Measurements from ENCODE around the gene STX5. TPM values are rescaled to one million over a fixed set of nuclear protein-coding genes. Genes with fewer than 3 reads are reported as not detected.

STX5 gene
- total and polyA plus RNA-seq, 9 of the 15 experiments (the other 6 are each of a cell fraction or from before 2014, with no cell fraction given): 2.8 to 28.6 (median 23.7) TPM

- TF ChIP-seq SMAD1 (IDR thresholded peaks at IDR 0.05; ENCODE audit: low read depth, low read length, partially characterized antibody): no peak
- peak; percentile 15; the same call in 1 of the 2 replicates for TF ChIP-seq EP300 (IDR thresholded peaks at IDR 0.05; ENCODE audit: low read length)
- TF ChIP-seq YBX1 (IDR thresholded peaks at IDR 0.05): no peak
- TF ChIP-seq, protein P1, sequence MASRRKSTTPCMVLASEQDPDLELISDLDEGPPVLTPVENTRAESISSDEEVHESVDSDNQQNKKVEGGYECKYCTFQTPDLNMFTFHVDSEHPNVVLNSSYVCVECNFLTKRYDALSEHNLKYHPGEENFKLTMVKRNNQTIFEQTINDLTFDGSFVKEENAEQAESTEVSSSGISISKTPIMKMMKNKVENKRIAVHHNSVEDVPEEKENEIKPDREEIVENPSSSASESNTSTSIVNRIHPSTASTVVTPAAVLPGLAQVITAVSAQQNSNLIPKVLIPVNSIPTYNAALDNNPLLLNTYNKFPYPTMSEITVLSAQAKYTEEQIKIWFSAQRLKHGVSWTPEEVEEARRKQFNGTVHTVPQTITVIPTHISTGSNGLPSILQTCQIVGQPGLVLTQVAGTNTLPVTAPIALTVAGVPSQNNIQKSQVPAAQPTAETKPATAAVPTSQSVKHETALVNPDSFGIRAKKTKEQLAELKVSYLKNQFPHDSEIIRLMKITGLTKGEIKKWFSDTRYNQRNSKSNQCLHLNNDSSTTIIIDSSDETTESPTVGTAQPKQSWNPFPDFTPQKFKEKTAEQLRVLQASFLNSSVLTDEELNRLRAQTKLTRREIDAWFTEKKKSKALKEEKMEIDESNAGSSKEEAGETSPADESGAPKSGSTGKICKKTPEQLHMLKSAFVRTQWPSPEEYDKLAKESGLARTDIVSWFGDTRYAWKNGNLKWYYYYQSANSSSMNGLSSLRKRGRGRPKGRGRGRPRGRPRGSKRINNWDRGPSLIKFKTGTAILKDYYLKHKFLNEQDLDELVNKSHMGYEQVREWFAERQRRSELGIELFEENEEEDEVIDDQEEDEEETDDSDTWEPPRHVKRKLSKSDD (conservative IDR thresholded peaks at IDR 0.05; ENCODE audit: low read length): 0 out of 2 replicates have a peak, but pooled peaks have one; percentile 52
- TF ChIP-seq ASH1L (IDR thresholded peaks at IDR 0.05; ENCODE audit: borderline replicate concordance, low read depth, partially characterized antibody): no peak
- no peak for TF ChIP-seq TSC22D4 (tag; IDR thresholded peaks at IDR 0.05)
- no peak for TF ChIP-seq ZSCAN29 (IDR thresholded peaks at IDR 0.05)
- TF ChIP-seq, protein P2, sequence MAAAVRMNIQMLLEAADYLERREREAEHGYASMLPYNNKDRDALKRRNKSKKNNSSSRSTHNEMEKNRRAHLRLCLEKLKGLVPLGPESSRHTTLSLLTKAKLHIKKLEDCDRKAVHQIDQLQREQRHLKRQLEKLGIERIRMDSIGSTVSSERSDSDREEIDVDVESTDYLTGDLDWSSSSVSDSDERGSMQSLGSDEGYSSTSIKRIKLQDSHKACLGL (CRISPR knock-in tag; IDR thresholded peaks at IDR 0.05; ENCODE audit: borderline replicate concordance, poor library complexity, severe bottlenecking): no peak
- TF ChIP-seq, protein P3, sequence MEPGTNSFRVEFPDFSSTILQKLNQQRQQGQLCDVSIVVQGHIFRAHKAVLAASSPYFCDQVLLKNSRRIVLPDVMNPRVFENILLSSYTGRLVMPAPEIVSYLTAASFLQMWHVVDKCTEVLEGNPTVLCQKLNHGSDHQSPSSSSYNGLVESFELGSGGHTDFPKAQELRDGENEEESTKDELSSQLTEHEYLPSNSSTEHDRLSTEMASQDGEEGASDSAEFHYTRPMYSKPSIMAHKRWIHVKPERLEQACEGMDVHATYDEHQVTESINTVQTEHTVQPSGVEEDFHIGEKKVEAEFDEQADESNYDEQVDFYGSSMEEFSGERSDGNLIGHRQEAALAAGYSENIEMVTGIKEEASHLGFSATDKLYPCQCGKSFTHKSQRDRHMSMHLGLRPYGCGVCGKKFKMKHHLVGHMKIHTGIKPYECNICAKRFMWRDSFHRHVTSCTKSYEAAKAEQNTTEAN (CRISPR knock-in tag; IDR thresholded peaks at IDR 0.05): 0 out of 2 replicates have a peak, but pooled peaks have one; percentile 42
- no peak for TF ChIP-seq ZNF644 (tag; IDR thresholded peaks at IDR 0.05; ENCODE audit: low read depth)
- no peak for TF ChIP-seq E2F6 (IDR thresholded peaks at IDR 0.05; ENCODE audit: borderline replicate concordance in 1 of 2, extremely low read depth in 1 of 2, insufficient read depth in 1 of 2, insufficient read length in 1 of 2, low read depth in 1 of 2, low read length in 1 of 2, poor library complexity in 1 of 2, severe bottlenecking in 1 of 2)
- TF ChIP-seq RUNX1 (IDR thresholded peaks at IDR 0.05; ENCODE audit: low read depth): no peak
- TF ChIP-seq PHB2 (IDR thresholded peaks at IDR 0.05; ENCODE audit: low read depth): no peak
- TF ChIP-seq, protein P4, sequence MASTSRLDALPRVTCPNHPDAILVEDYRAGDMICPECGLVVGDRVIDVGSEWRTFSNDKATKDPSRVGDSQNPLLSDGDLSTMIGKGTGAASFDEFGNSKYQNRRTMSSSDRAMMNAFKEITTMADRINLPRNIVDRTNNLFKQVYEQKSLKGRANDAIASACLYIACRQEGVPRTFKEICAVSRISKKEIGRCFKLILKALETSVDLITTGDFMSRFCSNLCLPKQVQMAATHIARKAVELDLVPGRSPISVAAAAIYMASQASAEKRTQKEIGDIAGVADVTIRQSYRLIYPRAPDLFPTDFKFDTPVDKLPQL (IDR thresholded peaks at IDR 0.05; ENCODE audit: extremely low read depth, insufficient read length): no peak
- no peak for TF ChIP-seq CGGBP1 (CRISPR knock-in tag; IDR thresholded peaks at IDR 0.05)
- TF ChIP-seq HNRNPL (IDR thresholded peaks at IDR 0.05; ENCODE audit: low read depth, low read length): no peak; the same call in 1 of the 2 replicates
- 0 out of 2 replicates have a peak, but pooled peaks have one; percentile 82 for TF ChIP-seq KAT7 (CRISPR knock-in tag; IDR thresholded peaks at IDR 0.05; ENCODE audit: borderline replicate concordance)
- no peak for TF ChIP-seq TRIM28 (IDR thresholded peaks at IDR 0.05)
- no peak for TF ChIP-seq SMARCE1 (IDR thresholded peaks at IDR 0.05)
- TF ChIP-seq SUPT5H (IDR thresholded peaks at IDR 0.05): no peak
- TF ChIP-seq BRD9 (IDR thresholded peaks at IDR 0.05; ENCODE audit: low read depth, partially characterized antibody): no peak
- no peak for TF ChIP-seq POLR2H (tag; IDR thresholded peaks at IDR 0.05; ENCODE audit: low read depth)
Observed at GRCh38 chr11:62786318-62787004, 45.4 kb downstream of the STX5 start (continued).

Measured in K562 (cell line).